GM12864 (cell line): ENCODE results near the gene NAT10.

Experiments
- DNase-seq: peaks from one replicate; pipeline ENCODE4 v3.0.0-alpha.2; 2011; ENCODE audit warnings: low read depth
- H3K4me3 ChIP-seq: 2 replicates; pipeline ENCODE4 v1.5.1; 2011; ENCODE audit warnings: mild to moderate bottlenecking, low read depth, low read length, control low read depth
- CTCF ChIP-seq: IDR thresholded peaks from 2 replicates; pipeline ENCODE4 v1.5.1; 2011; ENCODE audit warnings: low read depth, mild to moderate bottlenecking, moderate library complexity, low read length, control low read depth, inconsistent platforms; ENCODE audit errors: missing control alignments

The NAT10 gene

GRCh38 chr11:34155057-34155756 is 49.8 kb downstream of the NAT10 start:
- H3K4me3 ChIP-seq, result no peak overlapping the region
- DNase-seq, result no peak
- no peak for TF ChIP-seq CTCF

DNA sequence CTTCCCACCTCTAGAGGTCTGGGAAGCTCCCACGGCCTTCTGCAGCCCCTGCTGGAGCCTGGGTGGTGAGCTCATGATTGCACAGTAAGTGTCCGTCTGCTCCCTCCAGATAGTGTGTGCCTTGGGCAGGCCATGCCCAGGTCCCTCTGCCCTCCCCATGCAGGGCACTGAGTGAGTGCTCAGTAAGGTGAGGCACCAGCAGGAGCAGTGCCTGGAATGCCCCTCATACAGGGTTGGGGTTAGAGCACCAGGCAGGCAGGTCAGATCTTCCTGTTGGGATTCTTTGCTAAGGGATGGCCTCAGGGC is 50.3 kb downstream of the NAT10 start:
- no peak for TF ChIP-seq CTCF
- no peak overlapping the region for H3K4me3 ChIP-seq
- DNase-seq, result no peak

GRCh38 chr11:34157163-34157562 is 51.7 kb downstream of the NAT10 start:
- no peak for TF ChIP-seq CTCF
- H3K4me3 ChIP-seq, result no peak overlapping the region
- DNase-seq, result no peak

DNA sequence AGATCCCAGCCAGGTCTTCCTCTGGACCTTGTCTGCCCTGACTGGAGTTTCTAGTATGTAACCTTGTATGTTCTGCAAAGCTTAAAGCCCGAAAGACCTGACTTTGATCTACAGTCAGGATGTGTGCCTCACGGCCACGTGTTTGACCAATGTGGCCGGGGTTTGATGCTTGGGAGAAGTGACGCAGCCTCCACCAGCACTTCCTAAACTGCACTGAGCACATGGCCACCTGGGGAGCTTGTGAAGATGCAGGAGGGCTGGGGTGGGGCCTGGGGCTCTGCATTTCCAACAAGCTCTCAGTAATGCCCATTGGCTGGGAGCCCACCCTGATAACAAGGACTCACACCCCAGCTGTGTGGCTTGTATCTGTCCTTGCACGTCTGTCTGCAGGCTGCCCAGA is 53.2 kb downstream of the NAT10 start:
- H3K4me3 ChIP-seq, result no peak overlapping the region
- TF ChIP-seq CTCF, result no peak
- DNase-seq, result no peak

DNA sequence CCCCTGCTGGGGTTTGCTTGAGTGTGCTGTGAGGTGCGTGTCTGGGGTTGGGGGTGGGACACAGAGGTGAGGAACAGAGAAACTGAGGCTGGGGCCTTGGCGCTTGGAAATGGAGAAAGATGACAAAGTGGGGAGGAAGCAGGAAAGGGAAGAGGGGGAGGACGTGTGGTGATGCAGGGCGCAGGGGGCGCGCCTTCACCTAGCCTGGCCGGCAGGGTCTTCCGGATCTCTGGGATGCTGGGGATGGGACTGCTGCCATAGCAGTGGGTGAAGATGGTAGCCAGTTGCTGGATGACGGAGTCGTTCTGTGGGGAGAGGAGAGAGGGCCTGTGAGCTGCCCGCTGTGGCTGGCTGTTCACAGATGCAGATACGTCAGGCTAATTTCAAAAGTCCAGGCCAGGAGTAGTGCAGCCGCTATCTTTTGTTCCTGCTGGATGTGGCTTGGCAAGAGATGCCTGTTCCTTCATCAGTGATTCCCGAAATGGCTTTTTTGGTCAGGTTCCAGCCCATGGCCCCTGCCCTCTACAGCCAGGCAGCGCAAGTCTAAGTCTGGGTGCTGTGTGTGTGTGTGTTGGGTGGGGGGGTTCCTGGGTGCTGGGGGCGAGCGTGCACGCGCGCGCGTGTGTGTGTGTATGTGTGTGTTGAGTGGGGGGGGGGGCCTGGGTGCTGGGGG is 54.8 kb downstream of the NAT10 start:
- DNase-seq, result no peak
- TF ChIP-seq CTCF, result no peak
- no peak overlapping the region for H3K4me3 ChIP-seq

GRCh38 chr11:34160791-34161190 is 55.4 kb downstream of the NAT10 start:
- TF ChIP-seq CTCF, result no peak
- no peak for DNase-seq

GRCh38 chr11:34161361-34161760 is 55.9 kb downstream of the NAT10 start:
- no peak for DNase-seq
- TF ChIP-seq CTCF, result no peak
- no peak overlapping the region for H3K4me3 ChIP-seq

More at GRCh38 chr11:34160791-34161190, 55.4 kb downstream of the NAT10 start:
- no peak overlapping the region for H3K4me3 ChIP-seq
